Coronary artery (tissue), 2 donors: Measurements from ENCODE around the gene TIFAB.

ENCODE experiments used
- DNase-seq: peaks from one replicate; pipeline ENCODE4 v3.0.0-alpha.2; 2017; ENCODE audit warnings: low spot score
- H3K27ac ChIP-seq, 2 donors: fragments of 200-600 bp; sonication (generic); one replicate each; pipeline ENCODE4 v1.5.1; 2016 to 2019
- H3K4me3 ChIP-seq: fragments of 200-600 bp; sonication (generic); 2 replicates; pipeline ENCODE4 v1.5.1; 2016; ENCODE audit warnings: mild to moderate bottlenecking, moderate library complexity
- TF ChIP-seq, protein P1 (sequence below): fragments of 200-600 bp; sonication (generic); IDR thresholded peaks from one replicate; pipeline ENCODE4 v1.5.1; 2019; ENCODE audit warnings: antibody characterized with exemption

TIFAB gene

DNA sequence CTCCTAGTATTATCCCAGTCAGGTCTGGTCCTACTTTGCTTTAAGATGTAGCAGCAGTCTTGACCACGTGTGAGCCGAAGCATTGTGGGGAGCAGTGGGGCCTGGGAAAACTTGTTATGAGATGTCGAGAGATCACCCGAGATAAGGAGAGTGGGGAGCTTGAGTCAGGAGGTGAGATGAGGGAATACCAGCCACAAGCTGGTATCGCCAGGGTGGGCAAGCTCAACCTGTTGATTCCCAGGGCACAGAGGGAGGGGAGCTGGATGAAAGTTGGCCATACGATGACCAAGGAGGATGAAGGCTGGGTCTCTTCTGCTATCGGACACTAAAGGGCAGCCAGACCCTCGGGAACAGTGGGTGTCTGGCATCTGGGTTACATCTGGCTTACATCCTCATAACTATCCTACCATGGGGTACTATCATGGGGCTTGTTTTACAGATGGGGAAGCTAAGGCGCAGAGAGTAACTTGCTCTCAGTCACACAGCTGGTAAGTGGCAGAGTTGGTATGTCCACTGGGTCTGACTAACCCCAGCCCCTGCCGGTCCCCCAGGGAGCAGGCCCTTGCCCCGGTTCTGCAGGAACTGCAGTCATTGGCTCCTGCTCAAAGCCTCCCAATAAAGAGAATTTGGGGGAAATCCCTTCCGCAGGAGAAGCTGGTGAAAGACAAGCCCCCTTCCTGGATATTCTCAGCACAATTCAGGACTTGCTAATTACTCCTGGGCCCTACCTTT, 13.4 kb upstream of the TIFAB start:
- TF ChIP-seq, protein P1, sequence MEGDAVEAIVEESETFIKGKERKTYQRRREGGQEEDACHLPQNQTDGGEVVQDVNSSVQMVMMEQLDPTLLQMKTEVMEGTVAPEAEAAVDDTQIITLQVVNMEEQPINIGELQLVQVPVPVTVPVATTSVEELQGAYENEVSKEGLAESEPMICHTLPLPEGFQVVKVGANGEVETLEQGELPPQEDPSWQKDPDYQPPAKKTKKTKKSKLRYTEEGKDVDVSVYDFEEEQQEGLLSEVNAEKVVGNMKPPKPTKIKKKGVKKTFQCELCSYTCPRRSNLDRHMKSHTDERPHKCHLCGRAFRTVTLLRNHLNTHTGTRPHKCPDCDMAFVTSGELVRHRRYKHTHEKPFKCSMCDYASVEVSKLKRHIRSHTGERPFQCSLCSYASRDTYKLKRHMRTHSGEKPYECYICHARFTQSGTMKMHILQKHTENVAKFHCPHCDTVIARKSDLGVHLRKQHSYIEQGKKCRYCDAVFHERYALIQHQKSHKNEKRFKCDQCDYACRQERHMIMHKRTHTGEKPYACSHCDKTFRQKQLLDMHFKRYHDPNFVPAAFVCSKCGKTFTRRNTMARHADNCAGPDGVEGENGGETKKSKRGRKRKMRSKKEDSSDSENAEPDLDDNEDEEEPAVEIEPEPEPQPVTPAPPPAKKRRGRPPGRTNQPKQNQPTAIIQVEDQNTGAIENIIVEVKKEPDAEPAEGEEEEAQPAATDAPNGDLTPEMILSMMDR: no peak
- H3K4me3 ChIP-seq: no peak overlapping the region
- DNase-seq: no peak
- H3K27ac ChIP-seq: no peak overlapping the region

DNA sequence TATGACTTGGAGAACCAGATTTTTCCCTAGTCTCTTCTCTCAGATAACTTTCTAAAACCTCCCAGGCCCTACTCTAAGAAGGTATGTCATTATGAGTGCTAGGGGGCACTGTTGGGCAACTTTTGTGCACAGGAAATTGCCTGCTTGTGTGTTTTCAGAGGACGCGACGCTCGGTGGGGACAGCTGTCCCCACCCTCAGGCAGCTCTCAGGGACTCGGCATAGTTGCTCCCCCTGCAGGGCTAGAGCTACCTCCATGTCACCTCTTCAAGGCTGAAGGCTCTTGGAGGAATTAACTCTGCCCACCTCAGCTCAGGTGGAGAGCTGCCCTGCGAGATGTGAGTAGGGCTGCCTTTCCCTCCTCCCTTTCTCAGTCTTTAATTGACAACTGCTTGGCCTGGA, 10.2 kb upstream of the TIFAB start:
- no peak overlapping the region for H3K27ac ChIP-seq
- no peak overlapping the region for H3K4me3 ChIP-seq
- TF ChIP-seq, protein P1: no peak
- DNase-seq: no peak

DNA sequence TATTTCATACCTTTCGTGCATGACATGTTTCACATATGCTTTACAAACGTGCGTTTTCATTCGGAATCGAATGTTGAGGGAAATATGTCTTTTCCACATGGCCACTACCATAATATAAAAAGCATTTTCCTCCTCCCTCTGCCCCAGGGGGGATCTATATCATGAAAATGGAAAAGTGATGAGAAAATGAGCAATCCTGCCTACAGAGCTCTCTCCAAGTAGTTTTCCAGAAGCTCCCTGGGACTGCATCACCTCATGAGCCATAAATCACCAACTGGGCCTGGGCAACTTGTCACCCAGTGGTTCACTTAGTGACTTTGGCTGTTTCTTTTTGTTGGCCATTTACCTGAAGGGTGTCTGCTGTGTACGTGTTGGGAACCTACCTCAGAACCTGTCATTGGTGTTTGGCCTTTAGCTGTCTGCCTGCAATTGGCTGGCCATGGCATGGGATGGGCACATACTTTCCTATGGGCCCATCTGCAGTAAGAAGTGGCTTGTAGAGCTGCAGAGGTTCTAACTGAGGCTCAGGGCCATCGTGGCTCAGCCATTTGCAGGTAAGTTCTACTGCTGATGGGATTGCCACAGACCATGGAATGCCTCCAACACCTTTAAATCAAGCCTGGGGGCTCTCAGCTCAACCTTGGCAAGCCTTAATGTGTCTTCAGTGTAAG, 9.5 kb upstream of the TIFAB start:
- no peak for DNase-seq
- no peak overlapping the region for H3K27ac ChIP-seq
- TF ChIP-seq, protein P1: no peak

DNA sequence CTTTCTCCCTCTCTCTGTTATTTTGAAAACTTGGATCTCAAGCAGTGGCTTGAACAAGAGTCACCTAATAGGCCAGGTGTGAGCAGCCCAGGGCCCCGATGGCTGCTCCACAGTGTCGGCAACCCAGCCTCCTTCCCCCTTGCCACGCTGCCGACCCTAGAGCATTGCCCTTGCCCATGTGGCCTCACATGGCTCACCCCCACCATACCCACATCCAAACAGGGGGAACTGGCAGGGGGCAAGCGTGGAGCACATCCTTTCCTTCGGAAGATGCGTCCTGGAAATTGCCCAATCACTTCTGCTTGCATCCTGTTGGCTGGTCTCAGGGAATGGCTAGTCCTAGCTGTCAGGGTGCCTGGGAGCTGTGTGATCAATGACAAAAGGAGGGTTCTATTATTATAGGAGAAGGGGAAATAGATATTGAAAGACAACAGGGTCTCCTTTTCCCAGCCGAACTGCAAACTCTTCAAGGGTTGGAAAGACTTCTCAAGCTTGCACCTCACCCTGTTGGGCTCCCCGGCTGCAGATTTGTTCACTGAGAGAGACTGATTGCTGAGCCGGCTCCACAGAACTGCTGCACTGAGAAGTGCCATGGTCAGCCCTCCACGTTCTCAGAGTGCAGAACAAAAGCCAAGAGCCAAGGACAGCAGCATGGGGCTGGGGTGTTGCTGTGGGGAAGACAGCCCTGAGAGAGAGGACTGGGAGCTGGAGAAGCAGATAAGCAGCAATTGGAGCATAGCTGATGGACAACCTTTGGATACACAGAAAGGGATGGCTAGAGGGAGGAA, 8.3 kb upstream of the TIFAB start:
- no peak for DNase-seq
- Histone ChIP-seq H3K27ac (no peak overlapping the region), H3K4me3 (no peak overlapping the region)
- TF ChIP-seq, protein P1: no peak

More for the DNA sequence above, 9.5 kb upstream of the TIFAB start:
- H3K4me3 ChIP-seq: no peak overlapping the region

DNA sequence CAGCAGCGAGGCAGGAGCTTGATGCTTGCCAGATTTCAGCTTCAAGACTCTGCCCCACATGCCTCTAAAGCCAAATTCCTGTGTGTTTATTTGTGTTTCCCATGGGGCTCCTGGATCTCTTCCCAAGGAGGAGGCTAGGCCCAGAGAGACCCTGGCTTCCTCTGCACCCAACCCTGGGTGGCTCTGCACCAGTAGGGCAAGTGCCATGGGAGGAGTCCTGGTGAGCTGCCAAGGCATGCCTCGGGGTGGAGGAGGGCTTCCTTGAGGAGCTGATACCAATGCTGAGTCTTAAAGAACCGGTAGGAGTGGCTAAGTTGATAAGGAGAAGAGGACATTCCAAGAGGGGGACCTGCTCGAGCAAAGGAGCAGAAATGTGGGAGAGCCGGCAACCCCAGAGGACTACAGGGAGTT, 6.8 kb upstream of the TIFAB start:
- DNase-seq: no peak
- H3K4me3 ChIP-seq: no peak overlapping the region
- no peak overlapping the region for H3K27ac ChIP-seq
- TF ChIP-seq, protein P1: no peak

DNA sequence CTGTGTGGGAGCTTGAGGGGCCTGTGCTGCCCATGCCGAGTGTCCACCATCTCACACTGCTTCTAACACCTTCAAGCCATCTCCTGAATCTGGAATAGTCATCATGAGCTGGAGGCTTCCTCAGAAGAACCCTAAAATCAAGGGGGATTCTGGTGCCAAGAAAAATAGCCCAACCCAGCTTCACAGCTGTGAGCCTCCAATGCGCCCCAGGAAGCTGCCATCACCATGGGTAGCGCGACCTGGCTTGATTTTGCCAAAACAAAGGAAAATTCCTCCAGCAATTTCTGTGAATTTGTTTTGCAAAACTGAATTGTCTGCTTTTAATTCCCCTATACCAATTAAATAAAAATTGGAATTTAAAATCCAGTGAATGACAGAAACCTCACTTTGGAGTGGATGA, 6.2 kb upstream of the TIFAB start:
- no peak overlapping the region for H3K4me3 ChIP-seq
- DNase-seq: no peak
- TF ChIP-seq, protein P1: no peak
- no peak overlapping the region for H3K27ac ChIP-seq
